Germinal center (tissue), 1 donor: ENCODE results near the gene DHX57.
A peak's percentile ranks its signal among the peaks of the same experiment; 100 is the strongest.
"Not testable (repeated sequence)": the region's sequence is repeated elsewhere in the genome, so short reads cannot be mapped to it uniquely, and the experiment has no call there.

Experiments
- DNase-seq: peaks from one replicate; pipeline ENCODE4 v3.0.0; 2012; ENCODE audit warnings: mixed read lengths, low spot score

The DHX57 gene

GRCh38 chr2:38794235-38794946, 81.3 kb downstream of the DHX57 start:
- DNase-seq = no peak

GRCh38 chr2:38793511-38793910, 82.2 kb downstream of the DHX57 start:
- no peak for DNase-seq

GRCh38 chr2:38792751-38793150, 83.0 kb downstream of the DHX57 start:
- no peak for DNase-seq

GRCh38 chr2:38792321-38792720, 83.4 kb downstream of the DHX57 start:
- DNase-seq = not testable (repeated sequence)

- DNase-seq = peak; percentile 20
Measured at GRCh38 chr2:38791744-38792143, 84.0 kb downstream of the DHX57 start.

- no peak for DNase-seq
Measured at GRCh38 chr2:38789691-38790090, 86.0 kb downstream of the DHX57 start.

- DNase-seq = no peak
Measured at GRCh38 chr2:38788306-38788705, 87.4 kb downstream of the DHX57 start.

- DNase-seq = no peak
Measured at GRCh38 chr2:38783586-38783985, 92.1 kb downstream of the DHX57 start.

GRCh38 chr2:38778687-38779082, 97.0 kb downstream of the DHX57 start:
- no peak for DNase-seq

- DNase-seq = no peak
Measured at GRCh38 chr2:38776531-38776930, 99.2 kb downstream of the DHX57 start.

- DNase-seq = no peak
Measured at GRCh38 chr2:38775921-38776225, 99.9 kb downstream of the DHX57 start.

- no peak for DNase-seq
Measured at GRCh38 chr2:38775097-38775920, 100.4 kb downstream of the DHX57 start.

GRCh38 chr2:38771632-38772031, 104.1 kb downstream of the DHX57 start:
- no peak for DNase-seq

GRCh38 chr2:38765551-38765950, 110.2 kb downstream of the DHX57 start:
- DNase-seq = no peak

- DNase-seq = no peak
Measured at GRCh38 chr2:38765149-38765548, 110.6 kb downstream of the DHX57 start.

GRCh38 chr2:38763728-38764127, 112.0 kb downstream of the DHX57 start:
- no peak for DNase-seq

GRCh38 chr2:38763228-38763627, 112.5 kb downstream of the DHX57 start:
- no peak for DNase-seq

- DNase-seq = not testable (repeated sequence)
Measured at GRCh38 chr2:38755891-38756290, 119.8 kb downstream of the DHX57 start.

GRCh38 chr2:38754506-38754905, 121.2 kb downstream of the DHX57 start:
- DNase-seq = no peak

- DNase-seq = no peak
Measured at GRCh38 chr2:38754049-38754448, 121.7 kb downstream of the DHX57 start.

- no peak for DNase-seq
Measured at GRCh38 chr2:38751596-38752410, 123.9 kb downstream of the DHX57 start.

- DNase-seq = peak; percentile 97
Measured at GRCh38 chr2:38750891-38751595, 124.7 kb downstream of the DHX57 start, which contains the start of gene SRSF7. SRSF7 (minus strand) TSS chr2:38751361; CDS start chr2:38751256, 105 bp downstream.
